Measurements from ENCODE around the gene ATP9A. TPM values are rescaled to one million over a fixed set of nuclear protein-coding genes. Genes with fewer than 3 reads are reported as not detected.

ATP9A gene
- total RNA-seq, 1 experiment from 2014 or later: 12.1 TPM

DNA sequence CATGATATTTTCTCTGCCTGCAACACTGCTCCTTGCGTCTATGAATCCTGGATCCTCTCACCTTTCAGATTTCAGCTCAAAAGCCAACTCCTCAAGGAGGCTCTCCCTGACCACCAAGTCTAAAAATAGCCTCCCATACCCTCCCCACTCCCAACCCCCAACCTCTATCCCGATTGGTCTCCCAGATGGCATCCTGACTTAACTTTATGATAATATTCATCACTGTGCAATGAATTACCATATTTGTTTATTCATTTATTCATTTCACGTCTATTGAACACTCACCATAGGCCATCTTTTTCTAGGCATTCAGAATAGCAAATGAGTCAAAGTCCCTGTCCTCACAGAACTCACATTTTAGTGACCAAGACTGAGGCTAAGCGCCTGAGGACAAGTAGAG, 183.0 kb downstream of the ATP9A start:
- no peaks in the 10 kb centered on the region for H3K4me1 Mint-ChIP-seq
- Histone ChIP-seq H3K79me2 (ENCODE audit: insufficient read depth, low read length) (no peaks in the 10 kb centered on the region), H3K14ac (ENCODE audit: insufficient read depth, low read length) (no peak overlapping the region)

More for the DNA sequence above, 183.0 kb downstream of the ATP9A start:
- Histone ChIP-seq H2AK5ac (ENCODE audit: insufficient read length, low read length) (no peak overlapping the region), H3K27me3 (ENCODE audit: insufficient read depth, low read length) (no peaks in the 10 kb centered on the region), H3K4me1 (ENCODE audit: insufficient read depth, low read length) (no peaks in the 10 kb centered on the region), H3K18ac (ENCODE audit: insufficient read length, low read depth, low read length) (no peak overlapping the region), H4K8ac (replicated peaks; ENCODE audit: insufficient read length, low read depth, low read length) (no peak overlapping the region), H3K9me3 (ENCODE audit: control insufficient read depth, low read depth, low read length) (no peaks in the 10 kb centered on the region), H4K20me1 (ENCODE audit: control insufficient read depth, insufficient read depth, insufficient read length) (no peaks in the 10 kb centered on the region), H4K91ac (ENCODE audit: insufficient read length, low read depth, low read length) (no peak overlapping the region), H3K4me2 (ENCODE audit: insufficient read depth, insufficient read length, low read length) (no peak overlapping the region), H3T11ph (ENCODE audit: low read length) (no peak overlapping the region), H2BK5ac (ENCODE audit: insufficient read length, low read length) (no peak overlapping the region), H3K27ac (ENCODE audit: insufficient read length, low read depth, low read length) (no peak overlapping the region), H2BK20ac (ENCODE audit: low read depth, low read length, poor library complexity, severe bottlenecking) (no peak overlapping the region), H3K9ac (ENCODE audit: extremely low read depth, insufficient read length, low read length) (no peak overlapping the region), H3K4ac (ENCODE audit: low read depth, low read length) (no peak overlapping the region), H2BK15ac (ENCODE audit: low read depth, low read length) (no peak overlapping the region), H2BK120ac (ENCODE audit: low read depth, low read length, poor library complexity, severe bottlenecking) (no peak overlapping the region), H4K5ac (ENCODE audit: insufficient read length, low read depth, low read length) (no peak overlapping the region), H3K23me2 (ENCODE audit: insufficient read length, low read depth, low read length, poor library complexity, severe bottlenecking) (no peaks in the 10 kb centered on the region), H2BK12ac (ENCODE audit: insufficient read length, low read depth, low read length) (no peak overlapping the region), H3K56ac (ENCODE audit: insufficient read length, low read depth, low read length) (no peak overlapping the region), H3K79me1 (ENCODE audit: insufficient read depth, low read depth, low read length, poor library complexity, severe bottlenecking) (no peaks in the 10 kb centered on the region), H3K23ac (ENCODE audit: insufficient read length, low read depth, low read length) (no peak overlapping the region), H2AFZ (ENCODE audit: low read length) (no peak overlapping the region)
- Mint-ChIP-seq H3K27ac (no peak overlapping the region; a peak in 1 of 7 replicates), H3K4me3 (no peak overlapping the region), H3K9me3 (no peaks in the 10 kb centered on the region), H3K27me3 (ENCODE audit: low read depth) (peaks cover 13% of the 10 kb centered on the region), H3K36me3 (ENCODE audit: insufficient read depth in 1 of 3, low read depth in 3 of 3) (no peaks in the 10 kb centered on the region)
- TF ChIP-seq, protein P1, sequence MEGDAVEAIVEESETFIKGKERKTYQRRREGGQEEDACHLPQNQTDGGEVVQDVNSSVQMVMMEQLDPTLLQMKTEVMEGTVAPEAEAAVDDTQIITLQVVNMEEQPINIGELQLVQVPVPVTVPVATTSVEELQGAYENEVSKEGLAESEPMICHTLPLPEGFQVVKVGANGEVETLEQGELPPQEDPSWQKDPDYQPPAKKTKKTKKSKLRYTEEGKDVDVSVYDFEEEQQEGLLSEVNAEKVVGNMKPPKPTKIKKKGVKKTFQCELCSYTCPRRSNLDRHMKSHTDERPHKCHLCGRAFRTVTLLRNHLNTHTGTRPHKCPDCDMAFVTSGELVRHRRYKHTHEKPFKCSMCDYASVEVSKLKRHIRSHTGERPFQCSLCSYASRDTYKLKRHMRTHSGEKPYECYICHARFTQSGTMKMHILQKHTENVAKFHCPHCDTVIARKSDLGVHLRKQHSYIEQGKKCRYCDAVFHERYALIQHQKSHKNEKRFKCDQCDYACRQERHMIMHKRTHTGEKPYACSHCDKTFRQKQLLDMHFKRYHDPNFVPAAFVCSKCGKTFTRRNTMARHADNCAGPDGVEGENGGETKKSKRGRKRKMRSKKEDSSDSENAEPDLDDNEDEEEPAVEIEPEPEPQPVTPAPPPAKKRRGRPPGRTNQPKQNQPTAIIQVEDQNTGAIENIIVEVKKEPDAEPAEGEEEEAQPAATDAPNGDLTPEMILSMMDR (conservative IDR thresholded peaks at IDR 0.05): no peak
- DNase-seq: no peak
- no CpG with 5 or more reads among the region's 4 CpGs for WGBS (ENCODE audit: extremely low coverage, insufficient read length, low lambda C conversion rate)

Measured in H9 (cell line).